GM12878 (cell line): ENCODE data around the gene RAB40B. TPM values are rescaled to one million over a fixed set of nuclear protein-coding genes. Genes with fewer than 3 reads are reported as not detected.

Experiments
- ATAC-seq: fragments of 200-7000 bp; cut with Tn5 transposase; 3 replicates; pipeline ENCODE4 v1.9.1; 2020; ENCODE audit warnings: mild to moderate bottlenecking, moderate library complexity
- BruUV-seq: library from RNA; stranded (reverse); fragments of 400-500 nt; replicated peaks from 2 replicates; lab custom pipeline; 2021; lab: Mats Ljungman, UMichigan
- CTCF ChIA-PET: fragments of 300-600 bp; sonication (Branson Sonifier 250); formaldehyde crosslinking; extraction: SDS; loops from one replicate; lab custom pipeline; 2021; ENCODE audit warnings: inconsistent platforms; lab: Yijun Ruan, JAX
- POLR2A ChIA-PET: fragments of 350-600 bp; formaldehyde crosslinking; extraction: SDS; loops from one replicate; lab custom pipeline; 2021; ENCODE audit warnings: inconsistent platforms; lab: Charles Lee
- RAD21 ChIA-PET: fragments of 300-600 bp; sonication (Branson Sonifier 250); formaldehyde crosslinking; loops from one replicate; lab custom pipeline; 2023; ENCODE audit warnings: antibody characterized with exemption; ENCODE audit not compliant: unreplicated experiment; lab: Charles Lee
- SMC1A ChIA-PET: fragments of 300-600 bp; sonication (Branson Sonifier 250); formaldehyde crosslinking; loops from one replicate; lab custom pipeline; 2023; ENCODE audit not compliant: unreplicated experiment, uncharacterized antibody; lab: Charles Lee
- DNase-seq: peaks from one replicate; pipeline ENCODE4 v3.0.0-alpha.2; 2011; ENCODE audit warnings: low read depth, low spot score
- FAIRE-seq: peaks from 3 replicates; lab custom pipeline; 2011; peaks lifted over from hg19 to GRCh38; lab: Jason Lieb, UNC
- H2AFZ ChIP-seq: 2 replicates; pipeline ENCODE4 v1.6.0; 2011; ENCODE audit warnings: low read depth, low read length, control low read depth; ENCODE audit not compliant: control insufficient read depth
- H3K27ac ChIP-seq: 2 replicates; pipeline ENCODE4 v1.5.1; 2011; ENCODE audit warnings: control low read depth; ENCODE audit not compliant: control insufficient read depth, insufficient read depth
- H3K27me3 ChIP-seq, 2 experiments: replicated peaks in 1 of 2; 2 replicates each; pipeline versions ENCODE4 v1.6.0 to v1.6.1; 2011; ENCODE audit warnings: low read length in 1 of 2; ENCODE audit not compliant: control insufficient read depth in 2 of 2, insufficient read depth in 2 of 2
- H3K36me3 ChIP-seq, 2 experiments: 2 replicates each; pipeline ENCODE4 v1.5.1; 2011; ENCODE audit warnings: low read length in 1 of 2; ENCODE audit not compliant: control insufficient read depth in 2 of 2, insufficient read depth in 2 of 2
- H3K4me1 ChIP-seq: 2 replicates; pipeline ENCODE4 v1.6.1; 2011; ENCODE audit warnings: mild to moderate bottlenecking, low read length, moderate library complexity, mixed read lengths; ENCODE audit not compliant: control insufficient read depth, insufficient read depth
- H3K4me2 ChIP-seq: 2 replicates; pipeline ENCODE4 v1.6.0; 2011; ENCODE audit warnings: control low read depth; ENCODE audit not compliant: control insufficient read depth, insufficient read depth
- H3K4me3 ChIP-seq: fragments of 200-600 bp; sonication (generic); 2 replicates; pipeline ENCODE4 v1.5.1; 2016
- H3K79me2 ChIP-seq: 2 replicates; pipeline ENCODE4 v1.6.0; 2011; ENCODE audit warnings: low read length; ENCODE audit not compliant: control insufficient read depth, insufficient read depth
- H3K9ac ChIP-seq: 2 replicates; pipeline ENCODE4 v1.8.0; 2011; ENCODE audit warnings: low read length, control low read depth, mixed read lengths; ENCODE audit not compliant: control insufficient read depth, insufficient read depth
- H3K9me3 ChIP-seq: replicated peaks from 3 replicates; pipeline ENCODE4 v1.5.1; 2011; ENCODE audit warnings: mild to moderate bottlenecking, low read length; ENCODE audit not compliant: control insufficient read depth, insufficient read depth
- H4K20me1 ChIP-seq: 2 replicates; pipeline ENCODE4 v1.6.0; 2011; ENCODE audit not compliant: control insufficient read depth, insufficient read depth
- ASH2L ChIP-seq: fragments of 300-600, 200-600 bp; sonication (generic); IDR thresholded peaks from 2 replicates; pipeline ENCODE4 v1.6.1; 2017; ENCODE audit warnings: low read depth, mild to moderate bottlenecking, borderline replicate concordance
- CBX5 ChIP-seq: sonication (generic); IDR thresholded peaks from 2 replicates; pipeline ENCODE4 v1.6.1; 2016; ENCODE audit warnings: low read depth, moderate library complexity, mild to moderate bottlenecking, inconsistent platforms
- CUX1 ChIP-seq: IDR thresholded peaks from 2 replicates; pipeline ENCODE4 v1.6.1; 2012; ENCODE audit warnings: improper control_type of control experiment, low read depth, low read length; ENCODE audit not compliant: insufficient replicate concordance
- ETV6 ChIP-seq, 2 experiments: fragments of 450-650 bp in 1 of 2; IDR thresholded peaks in 1 of 2; conservative IDR thresholded peaks in 1 of 2; 2 replicates each; pipeline ENCODE4 v1.6.1; 2014; ENCODE audit warnings: antibody characterized with exemption in 1 of 2, borderline replicate concordance in 1 of 2, low read depth in 1 of 2, mild to moderate bottlenecking in 1 of 2, moderate library complexity in 1 of 2
- FOXM1 ChIP-seq: IDR thresholded peaks from 2 replicates; pipeline ENCODE4 v1.6.1; 2012; ENCODE audit warnings: low read depth, mild to moderate bottlenecking, inconsistent platforms, low read length, moderate library complexity
- HDGF ChIP-seq: fragments of 450-650 bp; IDR thresholded peaks from 2 replicates; pipeline ENCODE4 v1.6.1; 2016; ENCODE audit warnings: antibody characterized with exemption
- POLR2A ChIP-seq: IDR thresholded peaks from 2 replicates; pipeline ENCODE4 v1.6.1; 2011; ENCODE audit warnings: low read depth, mild to moderate bottlenecking, low read length
- RB1 ChIP-seq: fragments of 450-650 bp; formaldehyde crosslinking; IDR thresholded peaks from 2 replicates; pipeline ENCODE4 v1.6.1; 2017; ENCODE audit warnings: mild to moderate bottlenecking, borderline replicate concordance
- TBL1XR1 ChIP-seq: IDR thresholded peaks from 2 replicates; pipeline ENCODE4 v1.6.1; 2012; ENCODE audit warnings: low read depth, low read length, improper control_type of control experiment
- WGBS: methylation state at CpG from one replicate; pipeline ENCODE4 v1.1.6; 2016; ENCODE audit warnings: low lambda C conversion rate; ENCODE audit not compliant: insufficient replicate concordance, insufficient coverage; ENCODE audit errors: missing lambda C conversion rate; 5-methylcytosine and 5-hydroxymethylcytosine counted together
- in situ Hi-C: fragments of 300-500 bp; cut with MboI; formaldehyde crosslinking; loops from 9 replicates; pipeline ENCODE4 v1.14.3; 2018; ENCODE audit warnings: mixed read lengths
- intact Hi-C: fragments of 100-400 bp; cut with micrococcal nuclease; formaldehyde crosslinking; loops from one replicate; pipeline ENCODE4 v1.14.2; 2022; ENCODE audit not compliant: unreplicated experiment
- polyA plus RNA-seq, 11 experiments: library from polyadenylated mRNA; depleted of rRNA in 4 of 11; unstranded in 6 of 11; stranded (reverse) in 5 of 11; fragments of >200 nt; fragmentation: Nextera tagmentation in 4 of 11; fragmentation: Illumina TruSeq in 1 of 11; extraction: Ambion mirVana in 4 of 11; extraction: Trizol in 1 of 11; gene quantifications; 1 replicate in 1 of 11; 2 replicates in 10 of 11; pipeline versions ENCODE4 v1.2.1 to v1.2.3, GENCODE V29; 2011 to 2016; ENCODE audit warnings: inconsistent platforms in 2 of 11, missing spikeins in 2 of 11, low read depth in 1 of 11
- total RNA-seq, 4 experiments: library from RNA; depleted of rRNA in 3 of 4; stranded (reverse); fragments of >200 nt in 3 of 4; fragmentation: Illumina TruSeq in 1 of 4; extraction: Trizol in 1 of 4; gene quantifications; 2 replicates each; pipeline versions ENCODE4 v1.2.1 to v1.2.3, GENCODE V29; 2013 to 2021
- TF ChIP-seq, protein P1 (sequence below): fragments of 450-650 bp; formaldehyde crosslinking; IDR thresholded peaks from 2 replicates; pipeline ENCODE4 v1.4.0; 2022; ENCODE audit warnings: mild to moderate bottlenecking, moderate library complexity

The RAB40B gene
- total and polyA plus RNA-seq, 10 of the 15 experiments (the other 5 are each of a cell fraction or from before 2014, with no cell fraction given), result 0.06 to 2.8 (median 1.4) TPM

- SMC1A ChIA-PET, result no interaction called here
Measured at GRCh38 chr17:82666931-82667667, 31.4 kb downstream of the RAB40B start.

DNA sequence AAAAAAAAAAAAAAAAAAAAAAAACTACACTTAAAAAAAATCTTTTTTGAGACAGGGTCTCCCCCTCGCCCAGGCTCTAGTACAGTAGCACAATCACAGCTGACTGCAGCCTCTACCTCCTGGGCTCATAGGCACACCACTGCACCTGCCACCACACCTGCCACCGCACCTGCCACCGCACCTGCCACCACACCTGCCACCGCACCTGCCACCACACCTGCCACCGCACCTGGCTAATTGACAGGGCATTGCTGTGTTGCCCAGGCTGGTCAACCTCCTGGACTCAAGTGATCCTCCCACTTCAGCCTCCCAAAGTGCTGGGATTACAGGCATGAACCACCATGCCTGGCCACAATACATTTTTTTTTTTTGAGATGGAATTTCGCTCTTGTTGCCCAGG lies 32.6 kb downstream of the RAB40B start:
- Histone ChIP-seq H3K9me3 (no peaks in the 10 kb centered on the region), H3K9ac (no peak overlapping the region), H3K36me3 (no peaks in the 10 kb centered on the region), H3K79me2 (no peaks in the 10 kb centered on the region), H3K4me2 (no peak overlapping the region), H3K27me3 (no peaks in the 10 kb centered on the region), H2AFZ (no peak overlapping the region), H3K27ac (no peak overlapping the region), H3K4me1 (no peaks in the 10 kb centered on the region), H3K4me3 (no peak overlapping the region), H4K20me1 (no peaks in the 10 kb centered on the region)
- DNase-seq, result no peak
- WGBS, result 63% methylated on average over 5 of the region's 6 CpGs
- in situ Hi-C loops, result no loop called here
- ChIA-PET RAD21 (no interaction called here), SMC1A (no interaction called here), CTCF (interaction anchor here (1.3 to 1.4 kb wide), 2 partner anchors 100 to 116 kb away, joined by 3 read pairs; no protein-coding TSS in a partner anchor), POLR2A (no interaction called here)
- no peak for FAIRE-seq
- no TSS peak for BruUV-seq
- no peak for ATAC-seq
- intact Hi-C loops, result no loop called here
- TF ChIP-seq, protein P1, sequence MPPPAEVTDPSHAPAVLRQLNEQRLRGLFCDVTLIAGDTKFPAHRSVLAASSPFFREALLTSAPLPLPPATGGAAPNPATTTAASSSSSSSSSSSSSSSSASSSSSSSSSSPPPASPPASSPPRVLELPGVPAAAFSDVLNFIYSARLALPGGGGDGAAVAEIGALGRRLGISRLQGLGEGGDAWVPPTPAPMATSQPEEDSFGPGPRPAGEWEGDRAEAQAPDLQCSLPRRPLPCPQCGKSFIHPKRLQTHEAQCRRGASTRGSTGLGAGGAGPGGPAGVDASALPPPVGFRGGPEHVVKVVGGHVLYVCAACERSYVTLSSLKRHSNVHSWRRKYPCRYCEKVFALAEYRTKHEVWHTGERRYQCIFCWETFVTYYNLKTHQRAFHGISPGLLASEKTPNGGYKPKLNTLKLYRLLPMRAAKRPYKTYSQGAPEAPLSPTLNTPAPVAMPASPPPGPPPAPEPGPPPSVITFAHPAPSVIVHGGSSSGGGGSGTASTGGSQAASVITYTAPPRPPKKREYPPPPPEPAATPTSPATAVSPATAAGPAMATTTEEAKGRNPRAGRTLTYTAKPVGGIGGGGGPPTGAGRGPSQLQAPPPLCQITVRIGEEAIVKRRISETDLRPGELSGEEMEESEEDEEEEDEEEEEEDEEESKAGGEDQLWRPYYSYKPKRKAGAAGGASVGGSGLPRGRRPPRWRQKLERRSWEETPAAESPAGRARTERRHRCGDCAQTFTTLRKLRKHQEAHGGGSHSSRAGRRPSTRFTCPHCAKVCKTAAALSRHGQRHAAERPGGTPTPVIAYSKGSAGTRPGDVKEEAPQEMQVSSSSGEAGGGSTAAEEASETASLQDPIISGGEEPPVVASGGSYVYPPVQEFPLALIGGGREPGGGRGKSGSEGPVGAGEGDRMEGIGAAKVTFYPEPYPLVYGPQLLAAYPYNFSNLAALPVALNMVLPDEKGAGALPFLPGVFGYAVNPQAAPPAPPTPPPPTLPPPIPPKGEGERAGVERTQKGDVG (CRISPR knock-in tag), result no peak
- TF ChIP-seq CUX1, result no peak

More at GRCh38 chr17:82666931-82667667, 31.4 kb downstream of the RAB40B start:
- Histone ChIP-seq H3K27ac (no peak overlapping the region), H3K79me2 (no peaks in the 10 kb centered on the region), H3K4me3 (no peak overlapping the region), H3K36me3 (no peaks in the 10 kb centered on the region), H3K4me1 (no peaks in the 10 kb centered on the region), H3K9ac (no peak overlapping the region), H2AFZ (no peak overlapping the region), H3K4me2 (no peak overlapping the region), H4K20me1 (no peaks in the 10 kb centered on the region), H3K9me3 (no peaks in the 10 kb centered on the region), H3K27me3 (no peaks in the 10 kb centered on the region)
- RAD21 ChIA-PET, result interaction anchor here (0.8 kb wide), 1 partner anchor 175 kb away, joined by 3 read pairs; no protein-coding TSS in a partner anchor
- CTCF ChIA-PET, result interaction anchor here (0.8 to 1.3 kb wide), 2 partner anchors 99 to 115 kb away, joined by 3 read pairs; no protein-coding TSS in a partner anchor
- no peak for FAIRE-seq
- BruUV-seq, result no TSS peak
- no peak for DNase-seq
- TF ChIP-seq FOXM1 (no peak), HDGF (no peak), TBL1XR1 (no peak), ASH2L (no peak), ETV6 (conservative IDR thresholded peaks at IDR 0.05 in 1 of 2, IDR thresholded peaks at IDR 0.05 in 1 of 2; ENCODE audit: borderline replicate concordance in 1 of 2, low read depth in 1 of 2) (no peak), RB1 (no peak), POLR2A (no peak), CBX5 (no peak)
- TF ChIP-seq, all 136 proteins: peak for 0
- ATAC-seq, result no peak
- 63% methylated on average over 26 of the region's 28 CpGs for WGBS
- POLR2A ChIA-PET, result no interaction called here
- intact Hi-C loops (no loop called here), in situ Hi-C loops (no loop called here)
